Tibial artery (tissue), 4 donors: ENCODE data around the gene LRIG2.

Experiments used
- DNase-seq, 2 donors: peaks; one replicate each; pipeline ENCODE4 v3.0.0-alpha.2; 2019
- H3K27ac ChIP-seq, 2 donors: fragments of 200-600 bp; sonication (generic) in 1 of 2; 1 replicate in 1 of 2; 2 replicates in 1 of 2; pipeline ENCODE4 v1.5.1; 2018 to 2019; ENCODE audit warnings: mild to moderate bottlenecking in 1 of 2
- H3K27me3 ChIP-seq, 2 donors: fragments of 200-600 bp; sonication (generic) in 1 of 2; one replicate each; pipeline versions ENCODE4 v1.5.1 to v1.6.0; 2016 to 2019
- H3K36me3 ChIP-seq, 3 donors: fragments of 200-600 bp; sonication (generic) in 2 of 3; one replicate each; pipeline ENCODE4 v1.5.1; 2016 to 2019; ENCODE audit warnings: mild to moderate bottlenecking in 2 of 3
- H3K4me1 ChIP-seq, 4 donors: fragments of 200-600 bp; sonication (generic) in 2 of 4; 1 replicate in 3 of 4; 2 replicates in 1 of 4; pipeline ENCODE4 v1.5.1; 2016 to 2019
- H3K4me3 ChIP-seq, 2 donors: fragments of 200-600 bp; sonication (generic) in 1 of 2; 1 replicate in 1 of 2; 2 replicates in 1 of 2; pipeline ENCODE4 v1.5.1; 2018 to 2019; ENCODE audit warnings: mild to moderate bottlenecking in 2 of 2
- H3K9me3 ChIP-seq, 3 donors: fragments of 200-600 bp; sonication (generic) in 1 of 3; one replicate each; pipeline ENCODE4 v1.5.1; 2016 to 2019
- CTCF ChIP-seq, 2 experiments: fragments of 200-600 bp in 1 of 2; fragments of 450-650 bp in 1 of 2; IDR thresholded peaks; one replicate each; pipeline ENCODE4 v1.5.1; 2017 to 2019; ENCODE audit warnings: antibody characterized with exemption in 2 of 2, mild to moderate bottlenecking in 1 of 2, moderate library complexity in 1 of 2
- intact Hi-C: fragments of 100-400 bp; cut with DNase I; formaldehyde crosslinking; loops from one replicate; pipeline ENCODE4 v1.15.0; 2023; ENCODE audit warnings: low total_unique reads

The LRIG2 gene

GRCh38 chr1:113169591-113169990, 96.6 kb downstream of the LRIG2 start:
- Histone ChIP-seq H3K36me3 (no peaks in the 10 kb centered on the region), H3K9me3 (peaks cover 0 to 14% (median 8%) of the 10 kb centered on the region in 3 donors), H3K4me1 (no peaks in the 10 kb centered on the region), H3K27ac (no peak overlapping the region), H3K4me3 (no peak overlapping the region), H3K27me3 (no peaks in the 10 kb centered on the region)
- DNase-seq: no peak
- intact Hi-C loops: no loop called here
- TF ChIP-seq CTCF (IDR thresholded peaks at IDR 0.05): no peak

GRCh38 chr1:113170519-113170918, 97.5 kb downstream of the LRIG2 start:
- TF ChIP-seq CTCF (IDR thresholded peaks at IDR 0.05): no peak
- H3K27me3 ChIP-seq: no peaks in the 10 kb centered on the region
- H3K4me1 ChIP-seq: no peaks in the 10 kb centered on the region
- DNase-seq: no peak
- peaks cover 0 to 14% (median 8%) of the 10 kb centered on the region in 3 donors for H3K9me3 ChIP-seq
- no peaks in the 10 kb centered on the region for H3K36me3 ChIP-seq
- no peak overlapping the region for H3K27ac ChIP-seq
- no peak overlapping the region for H3K4me3 ChIP-seq
- intact Hi-C loops: no loop called here

GRCh38 chr1:113178106-113178505, 105.1 kb downstream of the LRIG2 start:
- Histone ChIP-seq H3K27me3 (no peaks in the 10 kb centered on the region), H3K9me3 (no peaks in the 10 kb centered on the region), H3K36me3 (no peaks in the 10 kb centered on the region), H3K4me3 (no peak overlapping the region), H3K4me1 (no peaks in the 10 kb centered on the region), H3K27ac (no peak overlapping the region)
- TF ChIP-seq CTCF (IDR thresholded peaks at IDR 0.05): no peak
- intact Hi-C loops: no loop called here
- DNase-seq: no peak

GRCh38 chr1:113178522-113178921, 105.5 kb downstream of the LRIG2 start:
- no peaks in the 10 kb centered on the region for H3K27me3 ChIP-seq
- H3K4me3 ChIP-seq: no peak overlapping the region
- TF ChIP-seq CTCF (IDR thresholded peaks at IDR 0.05): no peak
- H3K9me3 ChIP-seq: no peaks in the 10 kb centered on the region
- no peaks in the 10 kb centered on the region for H3K36me3 ChIP-seq
- H3K27ac ChIP-seq: no peak overlapping the region
- no peaks in the 10 kb centered on the region for H3K4me1 ChIP-seq
- DNase-seq: no peak
- intact Hi-C loops: no loop called here
